ENCODE data around the gene ERBB4.

ERBB4 gene

GRCh38 chr2:211755187-211755586 is 783.4 kb downstream of the ERBB4 start:
- H3K4me3 ChIP-seq (replicated peaks; ENCODE audit: low read depth, low read length) = no peak overlapping the region
- no peak for DNase-seq (ENCODE audit: extremely low read depth, low read depth)
- TF ChIP-seq CTCF (IDR thresholded peaks at IDR 0.05; ENCODE audit: low read depth, low read length, missing control alignments) = no peak

GRCh38 chr2:211751848-211752247 is 786.8 kb downstream of the ERBB4 start:
- H3K4me3 ChIP-seq (replicated peaks; ENCODE audit: low read depth, low read length) = no peak overlapping the region
- TF ChIP-seq CTCF (IDR thresholded peaks at IDR 0.05; ENCODE audit: low read depth, low read length, missing control alignments) = no peak
- no peak for DNase-seq (ENCODE audit: extremely low read depth, low read depth)

- TF ChIP-seq CTCF (IDR thresholded peaks at IDR 0.05; ENCODE audit: low read depth, low read length, missing control alignments) = no peak
- DNase-seq (ENCODE audit: extremely low read depth, low read depth) = no peak
Observed at GRCh38 chr2:211748339-211748738, 790.3 kb downstream of the ERBB4 start.

GRCh38 chr2:211745295-211746097 is 793.1 kb downstream of the ERBB4 start:
- TF ChIP-seq CTCF (IDR thresholded peaks at IDR 0.05; ENCODE audit: low read depth, low read length, missing control alignments) = peak; percentile 70
- no peak overlapping the region for H3K4me3 ChIP-seq (replicated peaks; ENCODE audit: low read depth, low read length)
- peak; percentile 2 for DNase-seq (ENCODE audit: extremely low read depth, low read depth)

More at GRCh38 chr2:211748339-211748738, 790.3 kb downstream of the ERBB4 start:
- H3K4me3 ChIP-seq (replicated peaks; ENCODE audit: low read depth, low read length) = no peak overlapping the region

GRCh38 chr2:211744379-211744778 is 794.2 kb downstream of the ERBB4 start:
- no peak for DNase-seq (ENCODE audit: extremely low read depth, low read depth)

GRCh38 chr2:211741966-211742365 is 796.6 kb downstream of the ERBB4 start:
- no peak for DNase-seq (ENCODE audit: extremely low read depth, low read depth)
- no peak for TF ChIP-seq CTCF (IDR thresholded peaks at IDR 0.05; ENCODE audit: low read depth, low read length, missing control alignments)
- no peak overlapping the region for H3K4me3 ChIP-seq (replicated peaks; ENCODE audit: low read depth, low read length)

More at GRCh38 chr2:211744379-211744778, 794.2 kb downstream of the ERBB4 start:
- TF ChIP-seq CTCF (IDR thresholded peaks at IDR 0.05; ENCODE audit: low read depth, low read length, missing control alignments) = no peak
- no peak overlapping the region for H3K4me3 ChIP-seq (replicated peaks; ENCODE audit: low read depth, low read length)
